ENCODE data around the gene FASLG. TPM values are rescaled to one million over a fixed set of nuclear protein-coding genes. Genes with fewer than 3 reads are reported as not detected.

The FASLG gene
- total and polyA plus RNA-seq, 11 donors = 0.91 to 1.9 TPM; not detected in 9

- H3K27ac ChIP-seq = peak overlapping the region in 2 of 12 donors; percentile 6 to 11
- WGBS, 4 donors = 36 to 56% (median 42%) methylated on average over 1 of the region's 1 CpG
- intact Hi-C loops (cut with DNase I) = no loop called here
- no peaks in the 10 kb centered on the region for H3K27me3 ChIP-seq
- no peak overlapping the region for H3K4me3 ChIP-seq
- no peaks in the 10 kb centered on the region for H3K36me3 ChIP-seq
- H3K9me3 ChIP-seq = no peaks in the 10 kb centered on the region
- TF ChIP-seq CTCF (IDR thresholded peaks at IDR 0.05) (no peak), POLR2A (IDR thresholded peaks at IDR 0.05) (no peak)
- peaks cover 0 to 11% (median 0%) of the 10 kb centered on the region in 12 donors for H3K4me1 ChIP-seq
- peak; percentile 96 to 98 (median 98) for ATAC-seq
- DNase-seq = peak; percentile 42 to 70 (median 52)
Observed at GRCh38 chr1:172657586-172657985, 1.3 kb upstream of the FASLG start.

- DNase-seq = no peak
- Histone ChIP-seq H3K9me3 (no peaks in the 10 kb centered on the region), H3K4me1 (peaks cover 0 to 16% (median 0%) of the 10 kb centered on the region in 12 donors), H3K4me3 (peak overlapping the region in 1 of 12 donors; percentile 51), H3K27ac (peak overlapping the region in 1 of 12 donors; percentile 73), H3K27me3 (no peaks in the 10 kb centered on the region), H3K36me3 (no peaks in the 10 kb centered on the region)
- WGBS, 4 donors = 78 to 88% (median 84%) methylated on average over 3 of the region's 3 CpGs
- TF ChIP-seq CTCF (IDR thresholded peaks at IDR 0.05) (no peak), POLR2A (IDR thresholded peaks at IDR 0.05) (no peak)
- intact Hi-C loops (cut with DNase I) = no loop called here
- no peak for ATAC-seq
Observed at GRCh38 chr1:172661107-172661506, 2.2 kb downstream of the FASLG start.

GRCh38 chr1:172662464-172663109 lies 3.7 kb downstream of the FASLG start:
- no peaks in the 10 kb centered on the region for H3K36me3 ChIP-seq
- peak in 3 of 5 donors; percentile 20 to 71 (median 32) for DNase-seq
- no peaks in the 10 kb centered on the region for H3K9me3 ChIP-seq
- H3K27me3 ChIP-seq = no peaks in the 10 kb centered on the region
- peaks cover 0 to 16% (median 0%) of the 10 kb centered on the region in 12 donors for H3K4me1 ChIP-seq
- intact Hi-C loops (cut with DNase I) = no loop called here
- H3K4me3 ChIP-seq = peak overlapping the region in 1 of 12 donors; percentile 51
- 45 to 55% (median 47%) methylated on average over 14 of the region's 14 CpGs for WGBS, 4 donors
- TF ChIP-seq CTCF (IDR thresholded peaks at IDR 0.05) (no peak), POLR2A (IDR thresholded peaks at IDR 0.05) (no peak)
- H3K27ac ChIP-seq = peak overlapping the region in 1 of 12 donors; percentile 49
- ATAC-seq = peak in 2 of 4 donors; percentile 28 to 34

GRCh38 chr1:172663732-172664131 lies 4.8 kb downstream of the FASLG start:
- Histone ChIP-seq H3K4me1 (peaks cover 0 to 6% (median 0%) of the 10 kb centered on the region in 12 donors), H3K36me3 (no peaks in the 10 kb centered on the region), H3K9me3 (no peaks in the 10 kb centered on the region), H3K27ac (no peak overlapping the region), H3K27me3 (no peaks in the 10 kb centered on the region), H3K4me3 (no peak overlapping the region)
- TF ChIP-seq CTCF (IDR thresholded peaks at IDR 0.05) (no peak), POLR2A (IDR thresholded peaks at IDR 0.05) (no peak)
- ATAC-seq (no peak), DNase-seq (no peak)
- 90 to 96% (median 91%) methylated on average over 3 of the region's 3 CpGs for WGBS, 4 donors
- intact Hi-C loops (cut with DNase I) = no loop called here
